GM23338 (cell line): ENCODE measurements around the gene ZNF740. TPM values are rescaled to one million over a fixed set of nuclear protein-coding genes. Genes with fewer than 3 reads are reported as not detected.

Source experiments
- ATAC-seq: fragments of 200-7000 bp; cut with Tn5 transposase; 3 replicates; pipeline ENCODE4 v1.9.1; 2020
- DNase-seq: peaks from one replicate; pipeline ENCODE4 v3.0.0-alpha.2; 2015; ENCODE audit warnings: low spot score
- H2AFZ ChIP-seq: fragments of 200-600 bp; sonication (generic); 2 replicates; pipeline ENCODE4 v1.8.0; 2016; ENCODE audit warnings: antibody characterized with exemption, mild to moderate bottlenecking, moderate library complexity
- H3F3A ChIP-seq: fragments of 200-600 bp; sonication (generic); replicated peaks from 2 replicates; pipeline ENCODE4 v1.8.0; 2017; ENCODE audit warnings: antibody characterized with exemption, mixed run types, low read depth
- H3K27ac ChIP-seq: fragments of 200-600 bp; sonication (generic); 2 replicates; pipeline ENCODE4 v1.6.1; 2016; ENCODE audit warnings: low read depth
- H3K27me3 ChIP-seq: fragments of 200-600 bp; sonication (generic); 2 replicates; pipeline ENCODE4 v1.8.0; 2016; ENCODE audit warnings: mild to moderate bottlenecking, mixed run types, moderate library complexity; ENCODE audit not compliant: insufficient read depth
- H3K36me3 ChIP-seq: fragments of 200-600 bp; sonication (generic); 2 replicates; pipeline ENCODE4 v1.8.0; 2016; ENCODE audit warnings: mild to moderate bottlenecking; ENCODE audit not compliant: insufficient read depth
- H3K4me1 ChIP-seq: fragments of 200-600 bp; sonication (generic); 2 replicates; pipeline ENCODE4 v1.8.0; 2016; ENCODE audit warnings: mild to moderate bottlenecking, moderate library complexity; ENCODE audit not compliant: insufficient read depth
- H3K4me2 ChIP-seq: fragments of 200-600 bp; sonication (generic); 2 replicates; pipeline ENCODE4 v1.7.1; 2017; ENCODE audit warnings: mixed run types
- H3K4me3 ChIP-seq: fragments of 200-600 bp; sonication (generic); 2 replicates; pipeline ENCODE4 v1.6.1; 2016; ENCODE audit warnings: mixed run types
- H3K79me2 ChIP-seq: fragments of 200-600 bp; sonication (generic); replicated peaks from 2 replicates; pipeline ENCODE4 v1.8.0; 2017; ENCODE audit warnings: mild to moderate bottlenecking; ENCODE audit not compliant: insufficient read depth
- H3K9me2 ChIP-seq: fragments of 200-600 bp; sonication (generic); 2 replicates; pipeline ENCODE4 v1.8.0; 2017; ENCODE audit not compliant: insufficient read depth
- H4K20me1 ChIP-seq: fragments of 200-600 bp; sonication (generic); replicated peaks from 2 replicates; pipeline ENCODE4 v1.8.0; 2017; ENCODE audit warnings: mild to moderate bottlenecking; ENCODE audit not compliant: insufficient read depth
- H3K27ac Mint-ChIP-seq: 2 replicates; pipeline ENCODE4 v1.8.0; 2020; ENCODE audit warnings: inconsistent platforms, mild to moderate bottlenecking, moderate library complexity, mixed read lengths
- H3K27me3 Mint-ChIP-seq: 3 replicates; pipeline ENCODE4 v1.8.0; 2022; ENCODE audit warnings: low read depth, mild to moderate bottlenecking, moderate library complexity, mixed read lengths, inconsistent platforms; ENCODE audit not compliant: insufficient read depth, poor library complexity
- H3K36me3 Mint-ChIP-seq: 3 replicates; pipeline ENCODE4 v1.8.0; 2021; ENCODE audit warnings: low read depth, mild to moderate bottlenecking, inconsistent platforms, moderate library complexity, mixed read lengths
- H3K4me1 Mint-ChIP-seq: 3 replicates; pipeline ENCODE4 v1.8.0; 2020; ENCODE audit warnings: mild to moderate bottlenecking, inconsistent platforms, mixed read lengths
- H3K4me3 Mint-ChIP-seq: 3 replicates; pipeline ENCODE4 v1.8.0; 2021; ENCODE audit warnings: moderate library complexity, mild to moderate bottlenecking, inconsistent platforms, mixed read lengths
- H3K9me3 Mint-ChIP-seq: 3 replicates; pipeline ENCODE4 v1.8.0; 2020; ENCODE audit warnings: moderate library complexity, mild to moderate bottlenecking, inconsistent platforms, mixed read lengths
- CREB1 ChIP-seq: fragments of 250-450 bp; sonication (Bioruptor Pico); IDR thresholded peaks from 2 replicates; pipeline ENCODE4 v1.5.0; 2020; ENCODE audit warnings: low read depth, mild to moderate bottlenecking, moderate library complexity
- CTCF ChIP-seq, 2 experiments: fragments of 200-600 bp in 1 of 2; sonication (generic) in 1 of 2; conservative IDR thresholded peaks; 2 replicates each; pipeline versions ENCODE4 v1.5.1 to v1.6.1; 2016 to 2017; ENCODE audit warnings: antibody characterized with exemption in 2 of 2, low read depth in 2 of 2, mild to moderate bottlenecking in 2 of 2, moderate library complexity in 1 of 2
- ETS1 ChIP-seq: IDR thresholded peaks from 2 replicates; pipeline ENCODE4 v1.6.1; 2016; ENCODE audit warnings: antibody characterized with exemption
- EZH2 ChIP-seq: fragments of 200-600 bp; sonication (generic); IDR thresholded peaks from one replicate; pipeline ENCODE4 v1.8.0; 2017; ENCODE audit warnings: antibody characterized with exemption, mild to moderate bottlenecking, low read depth; ENCODE audit not compliant: unreplicated experiment
- EZH2phosphoT487 ChIP-seq: fragments of 200-600 bp; sonication (generic); IDR thresholded peaks from one replicate; pipeline ENCODE4 v1.8.1; 2018; ENCODE audit warnings: antibody characterized with exemption; ENCODE audit not compliant: unreplicated experiment
- NANOG ChIP-seq: IDR thresholded peaks from 2 replicates; pipeline ENCODE4 v1.6.1; 2016; ENCODE audit warnings: antibody characterized with exemption, borderline replicate concordance
- POLR2AphosphoS5 ChIP-seq: IDR thresholded peaks from 2 replicates; pipeline ENCODE4 v1.6.1; 2016; ENCODE audit warnings: antibody characterized with exemption, low read depth
- ZNF331 ChIP-seq: fragments of 250-450 bp; sonication (Bioruptor Pico); IDR thresholded peaks from 2 replicates; pipeline ENCODE4 v1.5.0; 2020; ENCODE audit warnings: low read depth, mild to moderate bottlenecking, moderate library complexity
- polyA plus RNA-seq: library from polyadenylated mRNA; unstranded; fragments of >200 nt; fragmentation: Nextera tagmentation; extraction: Ambion mirVana; gene quantifications from 2 replicates; pipeline ENCODE4 v1.2.1, GENCODE V29; 2016
- total RNA-seq: library from RNA; depleted of rRNA; stranded (reverse); fragments of >200 nt; shearing (Covaris generic); gene quantifications from 2 replicates; pipeline ENCODE4 v1.2.3, GENCODE V29; 2014
- TF ChIP-seq, protein P1 (sequence below): fragments of 250-450 bp; sonication (Bioruptor Pico); IDR thresholded peaks from 2 replicates; pipeline ENCODE4 v1.5.0; 2020; ENCODE audit warnings: mild to moderate bottlenecking, moderate library complexity
- TF ChIP-seq, protein P2 (sequence below): IDR thresholded peaks from one replicate; pipeline ENCODE4 v1.6.1; 2018; ENCODE audit warnings: antibody characterized with exemption; ENCODE audit not compliant: unreplicated experiment

Gene ZNF740
- total and polyA plus RNA-seq, 2 experiments from 2014 or later = 2.6 to 13.0 TPM

DNA sequence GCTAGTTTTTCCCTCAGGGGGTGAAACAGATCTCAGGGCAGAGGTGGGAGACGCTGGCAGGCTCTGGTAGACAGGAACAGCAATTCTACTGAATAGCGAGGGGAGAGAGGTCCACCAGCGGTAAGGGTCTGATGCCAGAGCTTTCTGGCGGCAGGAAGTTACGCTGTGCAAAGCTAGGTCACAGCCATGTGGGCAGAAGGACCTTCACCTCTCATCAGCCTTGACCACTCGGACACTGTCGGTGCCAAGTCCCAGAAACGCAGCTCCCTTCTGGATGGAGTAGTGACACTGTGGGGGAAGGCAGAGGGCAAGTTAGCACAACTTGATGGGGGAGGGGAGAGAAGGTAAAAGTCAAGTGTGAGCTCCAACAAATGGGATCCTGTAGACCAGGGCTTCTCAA lies 10.3 kb upstream of the ZNF740 start:
- ATAC-seq = no peak
- Mint-ChIP-seq H3K27ac (no peak overlapping the region), H3K27me3 (peaks cover 56% of the 10 kb centered on the region), H3K9me3 (no peaks in the 10 kb centered on the region), H3K36me3 (peaks cover 2% of the 10 kb centered on the region; the same call in 1 of the 3 replicates), H3K4me3 (no peak overlapping the region; the same call in 2 of the 3 replicates), H3K4me1 (peaks cover 16% of the 10 kb centered on the region)
- H3K27ac ChIP-seq = no peak overlapping the region
- no peaks in the 10 kb centered on the region for H3K4me1 ChIP-seq
- no peak overlapping the region for H3K4me2 ChIP-seq
- no peaks in the 10 kb centered on the region for H3K9me2 ChIP-seq
- no peaks in the 10 kb centered on the region for H3K79me2 ChIP-seq
- H4K20me1 ChIP-seq = peaks cover 5% of the 10 kb centered on the region
- H3K27me3 ChIP-seq = peaks cover 58% of the 10 kb centered on the region
- TF ChIP-seq ZNF331 (no peak), EZH2 (no peak), ETS1 (no peak), EZH2phosphoT487 (no peak), NANOG (no peak), CTCF (conservative IDR thresholded peaks at IDR 0.05; ENCODE audit: low read depth in 2 of 2) (no peak), POLR2AphosphoS5 (no peak), CREB1 (CRISPR knock-in tag) (no peak)
- TF ChIP-seq, protein P1, sequence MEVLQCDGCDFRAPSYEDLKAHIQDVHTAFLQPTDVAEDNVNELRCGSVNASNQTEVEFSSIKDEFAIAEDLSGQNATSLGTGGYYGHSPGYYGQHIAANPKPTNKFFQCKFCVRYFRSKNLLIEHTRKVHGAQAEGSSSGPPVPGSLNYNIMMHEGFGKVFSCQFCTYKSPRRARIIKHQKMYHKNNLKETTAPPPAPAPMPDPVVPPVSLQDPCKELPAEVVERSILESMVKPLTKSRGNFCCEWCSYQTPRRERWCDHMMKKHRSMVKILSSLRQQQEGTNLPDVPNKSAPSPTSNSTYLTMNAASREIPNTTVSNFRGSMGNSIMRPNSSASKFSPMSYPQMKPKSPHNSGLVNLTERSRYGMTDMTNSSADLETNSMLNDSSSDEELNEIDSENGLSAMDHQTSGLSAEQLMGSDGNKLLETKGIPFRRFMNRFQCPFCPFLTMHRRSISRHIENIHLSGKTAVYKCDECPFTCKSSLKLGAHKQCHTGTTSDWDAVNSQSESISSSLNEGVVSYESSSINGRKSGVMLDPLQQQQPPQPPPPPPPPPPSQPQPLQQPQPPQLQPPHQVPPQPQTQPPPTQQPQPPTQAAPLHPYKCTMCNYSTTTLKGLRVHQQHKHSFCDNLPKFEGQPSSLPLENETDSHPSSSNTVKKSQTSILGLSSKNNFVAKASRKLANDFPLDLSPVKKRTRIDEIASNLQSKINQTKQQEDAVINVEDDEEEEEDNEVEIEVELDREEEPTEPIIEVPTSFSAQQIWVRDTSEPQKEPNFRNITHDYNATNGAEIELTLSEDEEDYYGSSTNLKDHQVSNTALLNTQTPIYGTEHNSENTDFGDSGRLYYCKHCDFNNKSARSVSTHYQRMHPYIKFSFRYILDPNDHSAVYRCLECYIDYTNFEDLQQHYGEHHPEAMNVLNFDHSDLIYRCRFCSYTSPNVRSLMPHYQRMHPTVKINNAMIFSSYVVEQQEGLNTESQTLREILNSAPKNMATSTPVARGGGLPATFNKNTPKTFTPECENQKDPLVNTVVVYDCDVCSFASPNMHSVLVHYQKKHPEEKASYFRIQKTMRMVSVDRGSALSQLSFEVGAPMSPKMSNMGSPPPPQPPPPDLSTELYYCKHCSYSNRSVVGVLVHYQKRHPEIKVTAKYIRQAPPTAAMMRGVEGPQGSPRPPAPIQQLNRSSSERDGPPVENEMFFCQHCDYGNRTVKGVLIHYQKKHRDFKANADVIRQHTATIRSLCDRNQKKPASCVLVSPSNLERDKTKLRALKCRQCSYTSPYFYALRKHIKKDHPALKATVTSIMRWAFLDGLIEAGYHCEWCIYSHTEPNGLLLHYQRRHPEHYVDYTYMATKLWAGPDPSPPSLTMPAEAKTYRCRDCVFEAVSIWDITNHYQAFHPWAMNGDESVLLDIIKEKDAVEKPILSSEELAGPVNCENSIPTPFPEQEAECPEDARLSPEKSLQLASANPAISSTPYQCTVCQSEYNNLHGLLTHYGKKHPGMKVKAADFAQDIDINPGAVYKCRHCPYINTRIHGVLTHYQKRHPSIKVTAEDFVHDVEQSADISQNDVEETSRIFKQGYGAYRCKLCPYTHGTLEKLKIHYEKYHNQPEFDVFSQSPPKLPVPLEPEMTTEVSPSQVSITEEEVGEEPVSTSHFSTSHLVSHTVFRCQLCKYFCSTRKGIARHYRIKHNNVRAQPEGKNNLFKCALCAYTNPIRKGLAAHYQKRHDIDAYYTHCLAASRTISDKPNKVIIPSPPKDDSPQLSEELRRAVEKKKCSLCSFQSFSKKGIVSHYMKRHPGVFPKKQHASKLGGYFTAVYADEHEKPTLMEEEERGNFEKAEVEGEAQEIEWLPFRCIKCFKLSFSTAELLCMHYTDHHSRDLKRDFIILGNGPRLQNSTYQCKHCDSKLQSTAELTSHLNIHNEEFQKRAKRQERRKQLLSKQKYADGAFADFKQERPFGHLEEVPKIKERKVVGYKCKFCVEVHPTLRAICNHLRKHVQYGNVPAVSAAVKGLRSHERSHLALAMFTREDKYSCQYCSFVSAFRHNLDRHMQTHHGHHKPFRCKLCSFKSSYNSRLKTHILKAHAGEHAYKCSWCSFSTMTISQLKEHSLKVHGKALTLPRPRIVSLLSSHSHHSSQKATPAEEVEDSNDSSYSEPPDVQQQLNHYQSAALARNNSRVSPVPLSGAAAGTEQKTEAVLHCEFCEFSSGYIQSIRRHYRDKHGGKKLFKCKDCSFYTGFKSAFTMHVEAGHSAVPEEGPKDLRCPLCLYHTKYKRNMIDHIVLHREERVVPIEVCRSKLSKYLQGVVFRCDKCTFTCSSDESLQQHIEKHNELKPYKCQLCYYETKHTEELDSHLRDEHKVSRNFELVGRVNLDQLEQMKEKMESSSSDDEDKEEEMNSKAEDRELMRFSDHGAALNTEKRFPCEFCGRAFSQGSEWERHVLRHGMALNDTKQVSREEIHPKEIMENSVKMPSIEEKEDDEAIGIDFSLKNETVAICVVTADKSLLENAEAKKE = no peak
- TF ChIP-seq, protein P2, sequence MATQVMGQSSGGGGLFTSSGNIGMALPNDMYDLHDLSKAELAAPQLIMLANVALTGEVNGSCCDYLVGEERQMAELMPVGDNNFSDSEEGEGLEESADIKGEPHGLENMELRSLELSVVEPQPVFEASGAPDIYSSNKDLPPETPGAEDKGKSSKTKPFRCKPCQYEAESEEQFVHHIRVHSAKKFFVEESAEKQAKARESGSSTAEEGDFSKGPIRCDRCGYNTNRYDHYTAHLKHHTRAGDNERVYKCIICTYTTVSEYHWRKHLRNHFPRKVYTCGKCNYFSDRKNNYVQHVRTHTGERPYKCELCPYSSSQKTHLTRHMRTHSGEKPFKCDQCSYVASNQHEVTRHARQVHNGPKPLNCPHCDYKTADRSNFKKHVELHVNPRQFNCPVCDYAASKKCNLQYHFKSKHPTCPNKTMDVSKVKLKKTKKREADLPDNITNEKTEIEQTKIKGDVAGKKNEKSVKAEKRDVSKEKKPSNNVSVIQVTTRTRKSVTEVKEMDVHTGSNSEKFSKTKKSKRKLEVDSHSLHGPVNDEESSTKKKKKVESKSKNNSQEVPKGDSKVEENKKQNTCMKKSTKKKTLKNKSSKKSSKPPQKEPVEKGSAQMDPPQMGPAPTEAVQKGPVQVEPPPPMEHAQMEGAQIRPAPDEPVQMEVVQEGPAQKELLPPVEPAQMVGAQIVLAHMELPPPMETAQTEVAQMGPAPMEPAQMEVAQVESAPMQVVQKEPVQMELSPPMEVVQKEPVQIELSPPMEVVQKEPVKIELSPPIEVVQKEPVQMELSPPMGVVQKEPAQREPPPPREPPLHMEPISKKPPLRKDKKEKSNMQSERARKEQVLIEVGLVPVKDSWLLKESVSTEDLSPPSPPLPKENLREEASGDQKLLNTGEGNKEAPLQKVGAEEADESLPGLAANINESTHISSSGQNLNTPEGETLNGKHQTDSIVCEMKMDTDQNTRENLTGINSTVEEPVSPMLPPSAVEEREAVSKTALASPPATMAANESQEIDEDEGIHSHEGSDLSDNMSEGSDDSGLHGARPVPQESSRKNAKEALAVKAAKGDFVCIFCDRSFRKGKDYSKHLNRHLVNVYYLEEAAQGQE = no peak
- no peak overlapping the region for H2AFZ ChIP-seq
- no peaks in the 10 kb centered on the region for H3F3A ChIP-seq
- H3K36me3 ChIP-seq = no peaks in the 10 kb centered on the region
- H3K4me3 ChIP-seq = no peak overlapping the region
- no peak for DNase-seq
